Liver (tissue), 9 donors: Measurements from ENCODE around the gene HSH2D. TPM values are rescaled to one million over a fixed set of nuclear protein-coding genes. Genes with fewer than 3 reads are reported as not detected.

Experiments
- DNase-seq: peaks from one replicate; pipeline ENCODE4 v3.0.0-alpha.2; 2017; ENCODE audit warnings: low spot score
- H3K27ac ChIP-seq, 2 donors: one replicate each; pipeline ENCODE4 v1.7.0; 2013; ENCODE audit warnings: inconsistent platforms in 2 of 2, low read length in 2 of 2, control low read depth in 1 of 2, low read depth in 1 of 2, mild to moderate bottlenecking in 1 of 2
- H3K27me3 ChIP-seq, 4 donors: one replicate each; pipeline versions ENCODE4 v1.6.1 to v1.7.0; 2013; ENCODE audit warnings: low read length in 3 of 4, inconsistent platforms in 1 of 4, mild to moderate bottlenecking in 1 of 4, moderate library complexity in 1 of 4; ENCODE audit not compliant: control insufficient read depth in 4 of 4, insufficient read depth in 4 of 4
- H3K36me3 ChIP-seq, 4 donors: one replicate each; pipeline versions ENCODE4 v1.6.1 to v1.7.0; 2013; ENCODE audit warnings: low read length in 3 of 4, mild to moderate bottlenecking in 3 of 4, low read depth in 1 of 4, moderate library complexity in 1 of 4; ENCODE audit not compliant: control insufficient read depth in 4 of 4, insufficient read depth in 3 of 4
- H3K4me1 ChIP-seq, 4 donors: one replicate each; pipeline versions ENCODE4 v1.6.1 to v1.7.0; 2013; ENCODE audit warnings: low read length in 3 of 4, mild to moderate bottlenecking in 3 of 4, moderate library complexity in 1 of 4; ENCODE audit not compliant: control insufficient read depth in 4 of 4, insufficient read depth in 4 of 4
- H3K4me3 ChIP-seq, 3 donors: one replicate each; pipeline versions ENCODE4 v1.6.1 to v1.7.0; 2013; ENCODE audit warnings: low read length in 3 of 3, control low read depth in 1 of 3, low read depth in 1 of 3, mild to moderate bottlenecking in 1 of 3
- H3K9ac ChIP-seq, 2 donors: one replicate each; pipeline ENCODE4 v1.7.0; 2013; ENCODE audit warnings: low read length in 2 of 2, mild to moderate bottlenecking in 2 of 2, moderate library complexity in 2 of 2, control low read depth in 1 of 2, low read depth in 1 of 2
- H3K9me3 ChIP-seq, 4 donors: one replicate each; pipeline versions ENCODE4 v1.6.1 to v1.7.0; 2013; ENCODE audit warnings: low read length in 3 of 4; ENCODE audit not compliant: control insufficient read depth in 4 of 4
- EGR1 ChIP-seq, 2 donors: IDR thresholded peaks; 2 replicates each; pipeline ENCODE4 v1.6.1; 2016 to 2018; ENCODE audit warnings: antibody characterized with exemption in 2 of 2, low read depth in 2 of 2
- FOXA2 ChIP-seq: IDR thresholded peaks from 2 replicates; pipeline ENCODE4 v1.6.1; 2016; ENCODE audit warnings: antibody characterized with exemption
- HNF4A ChIP-seq, 2 donors: conservative IDR thresholded peaks; 2 replicates each; pipeline ENCODE4 v1.6.1; 2016; ENCODE audit warnings: antibody characterized with exemption in 2 of 2, mild to moderate bottlenecking in 2 of 2
- HNF4G ChIP-seq: IDR thresholded peaks from 2 replicates; pipeline ENCODE4 v1.6.1; 2016; ENCODE audit warnings: antibody characterized with exemption
- MAX ChIP-seq: IDR thresholded peaks from 2 replicates; pipeline ENCODE4 v1.6.1; 2016; ENCODE audit warnings: antibody characterized with exemption
- NR2F2 ChIP-seq: IDR thresholded peaks from 2 replicates; pipeline ENCODE4 v1.6.1; 2016; ENCODE audit warnings: antibody characterized with exemption
- RAD21 ChIP-seq, 2 donors: IDR thresholded peaks; 2 replicates each; pipeline ENCODE4 v1.6.1; 2016; ENCODE audit warnings: antibody characterized with exemption in 2 of 2, mild to moderate bottlenecking in 2 of 2
- REST ChIP-seq: IDR thresholded peaks from 2 replicates; pipeline ENCODE4 v1.6.1; 2016; ENCODE audit warnings: antibody characterized with exemption, mild to moderate bottlenecking
- RXRA ChIP-seq, 2 donors: IDR thresholded peaks; 2 replicates each; pipeline ENCODE4 v1.6.1; 2017 to 2018; ENCODE audit warnings: antibody characterized with exemption in 2 of 2, mild to moderate bottlenecking in 1 of 2
- SP1 ChIP-seq: IDR thresholded peaks from 2 replicates; pipeline ENCODE4 v1.6.1; 2018; ENCODE audit warnings: antibody characterized with exemption, mild to moderate bottlenecking
- WGBS: extraction: QIAGEN DNeasy Blood & Tissue Kit; methylation state at CpG from one replicate; pipeline ENCODE4 v1.1.7; 2013; 5-methylcytosine and 5-hydroxymethylcytosine counted together
- polyA plus RNA-seq, 2 donors: library from polyadenylated mRNA; stranded (reverse) in 1 of 2; unstranded in 1 of 2; fragments of 200-250 nt in 1 of 2; fragments of >200 nt in 1 of 2; fragmentation: Nextera tagmentation in 1 of 2; extraction: Ambion mirVana in 1 of 2; gene quantifications; one replicate each; pipeline versions ENCODE4 v1.2.1 to v1.2.3, GENCODE V29; 2013 to 2015
- total RNA-seq, 2 donors: library from RNA; depleted of rRNA; stranded (reverse); fragments of >200 nt; gene quantifications; one replicate each; pipeline ENCODE4 v1.2.3, GENCODE V29; 2014
- TF ChIP-seq, protein P1 (sequence below): fragments of 150-350 bp; IDR thresholded peaks from 2 replicates; pipeline ENCODE4 v1.5.1; 2017; ENCODE audit warnings: improper control_type of control experiment, low read depth, low read length; ENCODE audit not compliant: missing input control
- TF ChIP-seq, protein P2 (sequence below): IDR thresholded peaks from 2 replicates; pipeline ENCODE4 v1.6.1; 2016; ENCODE audit warnings: antibody characterized with exemption
- TF ChIP-seq, protein P3 (sequence below): IDR thresholded peaks from 2 replicates; pipeline ENCODE4 v1.6.1; 2016; ENCODE audit warnings: antibody characterized with exemption
- donor health status: healthy.
- donor health status: healthy.
- donor health status: healthy.
- donor health status: healthy.
- donor health status: healthy.

Gene HSH2D
- total and polyA plus RNA-seq, 4 donors = 0.33 to 2.9 (median 1.2) TPM

- H3K36me3 ChIP-seq = peaks cover 0 to 6% (median 3%) of the 10 kb centered on the region in 4 donors
- H3K4me1 ChIP-seq = peaks cover 3 to 47% (median 33%) of the 10 kb centered on the region in 4 donors
- no peak for DNase-seq
- WGBS = 90% methylated on average over 3 of the region's 3 CpGs
- TF ChIP-seq, protein P1, sequence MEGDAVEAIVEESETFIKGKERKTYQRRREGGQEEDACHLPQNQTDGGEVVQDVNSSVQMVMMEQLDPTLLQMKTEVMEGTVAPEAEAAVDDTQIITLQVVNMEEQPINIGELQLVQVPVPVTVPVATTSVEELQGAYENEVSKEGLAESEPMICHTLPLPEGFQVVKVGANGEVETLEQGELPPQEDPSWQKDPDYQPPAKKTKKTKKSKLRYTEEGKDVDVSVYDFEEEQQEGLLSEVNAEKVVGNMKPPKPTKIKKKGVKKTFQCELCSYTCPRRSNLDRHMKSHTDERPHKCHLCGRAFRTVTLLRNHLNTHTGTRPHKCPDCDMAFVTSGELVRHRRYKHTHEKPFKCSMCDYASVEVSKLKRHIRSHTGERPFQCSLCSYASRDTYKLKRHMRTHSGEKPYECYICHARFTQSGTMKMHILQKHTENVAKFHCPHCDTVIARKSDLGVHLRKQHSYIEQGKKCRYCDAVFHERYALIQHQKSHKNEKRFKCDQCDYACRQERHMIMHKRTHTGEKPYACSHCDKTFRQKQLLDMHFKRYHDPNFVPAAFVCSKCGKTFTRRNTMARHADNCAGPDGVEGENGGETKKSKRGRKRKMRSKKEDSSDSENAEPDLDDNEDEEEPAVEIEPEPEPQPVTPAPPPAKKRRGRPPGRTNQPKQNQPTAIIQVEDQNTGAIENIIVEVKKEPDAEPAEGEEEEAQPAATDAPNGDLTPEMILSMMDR = no peak
- TF ChIP-seq SP1 (no peak), RXRA (IDR thresholded peaks at IDR 0.05) (no peak)
- TF ChIP-seq, protein P2, sequence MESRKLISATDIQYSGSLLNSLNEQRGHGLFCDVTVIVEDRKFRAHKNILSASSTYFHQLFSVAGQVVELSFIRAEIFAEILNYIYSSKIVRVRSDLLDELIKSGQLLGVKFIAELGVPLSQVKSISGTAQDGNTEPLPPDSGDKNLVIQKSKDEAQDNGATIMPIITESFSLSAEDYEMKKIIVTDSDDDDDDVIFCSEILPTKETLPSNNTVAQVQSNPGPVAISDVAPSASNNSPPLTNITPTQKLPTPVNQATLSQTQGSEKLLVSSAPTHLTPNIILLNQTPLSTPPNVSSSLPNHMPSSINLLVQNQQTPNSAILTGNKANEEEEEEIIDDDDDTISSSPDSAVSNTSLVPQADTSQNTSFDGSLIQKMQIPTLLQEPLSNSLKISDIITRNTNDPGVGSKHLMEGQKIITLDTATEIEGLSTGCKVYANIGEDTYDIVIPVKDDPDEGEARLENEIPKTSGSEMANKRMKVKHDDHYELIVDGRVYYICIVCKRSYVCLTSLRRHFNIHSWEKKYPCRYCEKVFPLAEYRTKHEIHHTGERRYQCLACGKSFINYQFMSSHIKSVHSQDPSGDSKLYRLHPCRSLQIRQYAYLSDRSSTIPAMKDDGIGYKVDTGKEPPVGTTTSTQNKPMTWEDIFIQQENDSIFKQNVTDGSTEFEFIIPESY = no peak
- H3K9ac ChIP-seq = no peak overlapping the region
- no peaks in the 10 kb centered on the region for H3K27me3 ChIP-seq
- H3K9me3 ChIP-seq = no peaks in the 10 kb centered on the region
- H3K27ac ChIP-seq = no peak overlapping the region
- H3K4me3 ChIP-seq = no peak overlapping the region
These were observed 29.8 kb upstream of the HSH2D start for GRCh38 chr19:16113727-16114126.

GRCh38 chr19:16115301-16116039 is 28.0 kb upstream of the HSH2D start:
- Histone ChIP-seq H3K4me3 (no peak overlapping the region), H3K4me1 (peaks cover 6 to 61% (median 40%) of the 10 kb centered on the region in 4 donors), H3K36me3 (peaks cover 0 to 6% (median 5%) of the 10 kb centered on the region in 4 donors), H3K9me3 (no peaks in the 10 kb centered on the region), H3K9ac (no peak overlapping the region), H3K27ac (peak overlapping the region in 1 of 2 donors; percentile 20), H3K27me3 (no peaks in the 10 kb centered on the region)
- 89% methylated on average over 9 of the region's 9 CpGs for WGBS
- TF ChIP-seq, protein P1 = no peak
- TF ChIP-seq EGR1 (IDR thresholded peaks at IDR 0.05; ENCODE audit: low read depth in 2 of 2) (no peak), RAD21 (IDR thresholded peaks at IDR 0.05) (no peak), REST (no peak), HNF4G (no peak), HNF4A (conservative IDR thresholded peaks at IDR 0.05) (no peak), NR2F2 (no peak), FOXA2 (no peak), MAX (no peak)
- TF ChIP-seq, protein P2 = no peak
- TF ChIP-seq, protein P3, sequence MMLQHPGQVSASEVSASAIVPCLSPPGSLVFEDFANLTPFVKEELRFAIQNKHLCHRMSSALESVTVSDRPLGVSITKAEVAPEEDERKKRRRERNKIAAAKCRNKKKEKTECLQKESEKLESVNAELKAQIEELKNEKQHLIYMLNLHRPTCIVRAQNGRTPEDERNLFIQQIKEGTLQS = no peak
- no peak for DNase-seq
